Endothelial cell of umbilical vein (primary cell): Measurements from ENCODE around the gene CACNA2D2. TPM values are rescaled to one million over a fixed set of nuclear protein-coding genes. Genes with fewer than 3 reads are reported as not detected.

Source experiments
- BruUV-seq: library from RNA; stranded (reverse); fragments of 400-500 nt; replicated peaks from 2 replicates; lab custom pipeline; 2021; lab: Mats Ljungman, UMichigan
- CTCF ChIA-PET: fragments of 300-600, 350-600 bp; sonication (Branson Sonifier 250); formaldehyde crosslinking; loops from one replicate; lab custom pipeline; 2021; ENCODE audit warnings: antibody characterized with exemption, inconsistent platforms; lab: Charles Lee
- POLR2A ChIA-PET: fragments of 300-600, 350-600 bp; sonication (Branson Sonifier 250); formaldehyde crosslinking; loops from one replicate; lab custom pipeline; 2021; ENCODE audit warnings: antibody characterized with exemption, inconsistent platforms; lab: Charles Lee
- DNase-seq: peaks from one replicate; pipeline ENCODE4 v3.0.0-alpha.2; 2011; ENCODE audit warnings: low read depth, low spot score
- FAIRE-seq: peaks from 2 replicates; lab custom pipeline; 2011; peaks lifted over from hg19 to GRCh38; lab: Jason Lieb, UNC
- H2AFZ ChIP-seq: 2 replicates; pipeline ENCODE4 v1.6.0; 2012; ENCODE audit warnings: low read depth, low read length, control low read depth, inconsistent platforms
- H3K27ac ChIP-seq: 2 replicates; pipeline ENCODE4 v1.5.1; 2011; ENCODE audit warnings: low read depth, mild to moderate bottlenecking, control low read depth, low read length, moderate library complexity; ENCODE audit not compliant: insufficient read depth
- H3K27me3 ChIP-seq, 2 experiments: 2 replicates each; pipeline versions ENCODE4 v1.6.0 to v1.6.1; 2011; ENCODE audit warnings: low read length in 2 of 2, mixed read lengths in 1 of 2; ENCODE audit not compliant: control insufficient read depth in 2 of 2, insufficient read depth in 2 of 2
- H3K36me3 ChIP-seq, 2 experiments: 2 replicates in 1 of 2; 3 replicates in 1 of 2; pipeline ENCODE4 v1.5.1; 2011; ENCODE audit warnings: low read length in 2 of 2, mild to moderate bottlenecking in 1 of 2, moderate library complexity in 1 of 2; ENCODE audit not compliant: control insufficient read depth in 2 of 2, insufficient read depth in 2 of 2; ENCODE audit errors: extremely low read depth in 1 of 2
- H3K4me1 ChIP-seq: 3 replicates; pipeline ENCODE4 v1.5.1; 2011; ENCODE audit warnings: mild to moderate bottlenecking, low read length; ENCODE audit not compliant: control insufficient read depth, insufficient read depth; ENCODE audit errors: extremely low read depth
- H3K4me2 ChIP-seq: 2 replicates; pipeline ENCODE4 v1.6.1; 2011; ENCODE audit warnings: low read length, control low read depth, mixed read lengths; ENCODE audit not compliant: insufficient read depth
- H3K4me3 ChIP-seq, 3 experiments: fragments of 200-600 bp in 1 of 3; sonication (generic), shearing (Covaris generic) in 1 of 3; replicated peaks in 1 of 3; 2 replicates each; pipeline ENCODE4 v1.5.1; 2011 to 2016; ENCODE audit warnings: control low read depth in 3 of 3, low read length in 3 of 3, mild to moderate bottlenecking in 2 of 3, inconsistent platforms in 1 of 3, low read depth in 1 of 3, moderate library complexity in 1 of 3; ENCODE audit not compliant: insufficient read depth in 1 of 3
- H3K79me2 ChIP-seq: 2 replicates; pipeline ENCODE4 v1.6.0; 2012; ENCODE audit warnings: low read length, inconsistent platforms; ENCODE audit not compliant: control insufficient read depth, insufficient read depth
- H3K9ac ChIP-seq: replicated peaks from 2 replicates; pipeline ENCODE3; 2011; ENCODE audit warnings: low read length, control low read depth; ENCODE audit not compliant: insufficient read depth; ENCODE audit errors: extremely low read depth
- H3K9me1 ChIP-seq: replicated peaks from 3 replicates; pipeline ENCODE4 v1.6.0; 2011; ENCODE audit warnings: mild to moderate bottlenecking, low read length; ENCODE audit not compliant: control insufficient read depth, insufficient read depth; ENCODE audit errors: extremely low read depth
- H3K9me3 ChIP-seq: replicated peaks from 2 replicates; pipeline ENCODE4 v1.5.1; 2012; ENCODE audit warnings: low read length, inconsistent platforms; ENCODE audit not compliant: control insufficient read depth, insufficient read depth
- H4K20me1 ChIP-seq: replicated peaks from 2 replicates; pipeline ENCODE3; 2011; ENCODE audit warnings: mild to moderate bottlenecking, low read length; ENCODE audit not compliant: control insufficient read depth, insufficient read depth; ENCODE audit errors: extremely low read depth
- CTCF ChIP-seq, 2 donors: IDR thresholded peaks; 1 replicate in 1 of 2; 2 replicates in 1 of 2; pipeline ENCODE4 v1.5.1; 2011; ENCODE audit warnings: low read length in 2 of 2, mild to moderate bottlenecking in 2 of 2, moderate library complexity in 2 of 2, control low read depth in 1 of 2, inconsistent platforms in 1 of 2, low read depth in 1 of 2; ENCODE audit not compliant: insufficient read depth in 1 of 2; ENCODE audit errors: extremely low read depth in 1 of 2
- FOS ChIP-seq: IDR thresholded peaks from 2 replicates; pipeline ENCODE4 v1.6.1; 2011; ENCODE audit warnings: mild to moderate bottlenecking, low read length, moderate library complexity, borderline replicate concordance; ENCODE audit not compliant: insufficient read depth
- GATA2 ChIP-seq: IDR thresholded peaks from 2 replicates; pipeline ENCODE4 v1.7.0; 2011; ENCODE audit warnings: low read depth, mild to moderate bottlenecking, moderate library complexity, mixed read lengths, low read length; ENCODE audit not compliant: insufficient read length, insufficient read depth
- JUN ChIP-seq: IDR thresholded peaks from 2 replicates; pipeline ENCODE4 v1.6.1; 2011; ENCODE audit warnings: borderline replicate concordance, low read depth; ENCODE audit not compliant: insufficient read length, insufficient read depth
- MAX ChIP-seq: IDR thresholded peaks from 2 replicates; pipeline ENCODE4 v1.6.1; 2011; ENCODE audit not compliant: insufficient read depth, insufficient read length
- MYC ChIP-seq: IDR thresholded peaks from one replicate; pipeline ENCODE4 v1.6.1; 2011; ENCODE audit warnings: mild to moderate bottlenecking, low read depth, low read length
- POLR2AphosphoS5 ChIP-seq: IDR thresholded peaks from 2 replicates; pipeline ENCODE4 v1.6.1; 2012; ENCODE audit warnings: low read depth, mild to moderate bottlenecking, control low read depth, low read length, moderate library complexity; ENCODE audit not compliant: insufficient read depth
- dilution Hi-C: fragments of 300-500 bp; cut with MboI; formaldehyde crosslinking; loops from one replicate; pipeline ENCODE4 v1.15.0; 2019; ENCODE audit warnings: low sequenced_read_pairs; ENCODE audit not compliant: extremely low pct_ligation_motif_present
- intact Hi-C: fragments of 100-400 bp; cut with micrococcal nuclease; formaldehyde crosslinking; loops from one replicate; pipeline ENCODE4 v1.10.0; 2022
- polyA plus RNA-seq, 4 experiments: library from polyadenylated mRNA; depleted of rRNA in 3 of 4; stranded (reverse) in 3 of 4; unstranded in 1 of 4; fragments of >200 nt; gene quantifications; 2 replicates each; pipeline versions ENCODE4 v1.2.1 to v1.2.3, GENCODE V29; 2011 to 2012; ENCODE audit warnings: missing spikeins in 1 of 4
- total RNA-seq: library from RNA; stranded (reverse); gene quantifications from 2 replicates; pipeline ENCODE4 v1.2.3, GENCODE V29; 2021

CACNA2D2 gene
- total and polyA plus RNA-seq, 2 donors (not counting 3 experiments of a cell fraction or from before 2014, with no cell fraction given): 0.15 TPM; not detected in 1

GRCh38 chr3:50550079-50550736 is 46.8 kb upstream of the CACNA2D2 start:
- dilution Hi-C loops: no loop called here
- intact Hi-C loops: loop anchor here (1.0 to 2.0 kb wide), 3 partner anchors 31 to 203 kb away; no protein-coding TSS in a partner anchor
- H3K4me2 ChIP-seq: no peak overlapping the region
- H3K9me3 ChIP-seq: no peaks in the 10 kb centered on the region
- BruUV-seq: no TSS peak
- no peak for TF ChIP-seq POLR2AphosphoS5
- no peak for TF ChIP-seq JUN
- TF ChIP-seq MAX: no peak
- TF ChIP-seq FOS: no peak
- no peak for TF ChIP-seq MYC
- peak; percentile 49 to 77 for TF ChIP-seq CTCF (IDR thresholded peaks at IDR 0.05; ENCODE audit: extremely low read depth in 1 of 2, insufficient read depth in 1 of 2, low read depth in 1 of 2, low read length in 2 of 2)
- no peak for TF ChIP-seq GATA2
- H3K9ac ChIP-seq: no peak overlapping the region
- no peaks in the 10 kb centered on the region for H4K20me1 ChIP-seq
- no peak overlapping the region for H3K4me3 ChIP-seq
- no peaks in the 10 kb centered on the region for H3K4me1 ChIP-seq
- H3K36me3 ChIP-seq: no peaks in the 10 kb centered on the region
- H3K79me2 ChIP-seq: no peaks in the 10 kb centered on the region
- H2AFZ ChIP-seq: no peak overlapping the region
- H3K9me1 ChIP-seq: no peaks in the 10 kb centered on the region
- H3K27ac ChIP-seq: no peak overlapping the region
- FAIRE-seq: peak; percentile 42
- peak; percentile 52 for DNase-seq
- H3K27me3 ChIP-seq: no peaks in the 10 kb centered on the region
- ChIA-PET POLR2A (no interaction called here), CTCF (interaction anchor here (0.9 to 4.7 kb wide), 13 partner anchors 7 to 1038 kb away, joined by 3 to 36 read pairs (median 6); partner anchors contain the start of genes CYB561D2, HEMK1 and NPRL2)
